DMS 273 treated with DMSO at 0.1 percent for 48 hours (cell line): ENCODE measurements around the gene NUTF2.
"Not testable (repeated sequence)": the region's sequence is repeated elsewhere in the genome, so short reads cannot be mapped to it uniquely, and the experiment has no call there.

Source experiments
- DNase-seq: peaks from one replicate; lab custom pipeline; 2025; lab: John Stamatoyannopoulos, UW

NUTF2 gene

DNA sequence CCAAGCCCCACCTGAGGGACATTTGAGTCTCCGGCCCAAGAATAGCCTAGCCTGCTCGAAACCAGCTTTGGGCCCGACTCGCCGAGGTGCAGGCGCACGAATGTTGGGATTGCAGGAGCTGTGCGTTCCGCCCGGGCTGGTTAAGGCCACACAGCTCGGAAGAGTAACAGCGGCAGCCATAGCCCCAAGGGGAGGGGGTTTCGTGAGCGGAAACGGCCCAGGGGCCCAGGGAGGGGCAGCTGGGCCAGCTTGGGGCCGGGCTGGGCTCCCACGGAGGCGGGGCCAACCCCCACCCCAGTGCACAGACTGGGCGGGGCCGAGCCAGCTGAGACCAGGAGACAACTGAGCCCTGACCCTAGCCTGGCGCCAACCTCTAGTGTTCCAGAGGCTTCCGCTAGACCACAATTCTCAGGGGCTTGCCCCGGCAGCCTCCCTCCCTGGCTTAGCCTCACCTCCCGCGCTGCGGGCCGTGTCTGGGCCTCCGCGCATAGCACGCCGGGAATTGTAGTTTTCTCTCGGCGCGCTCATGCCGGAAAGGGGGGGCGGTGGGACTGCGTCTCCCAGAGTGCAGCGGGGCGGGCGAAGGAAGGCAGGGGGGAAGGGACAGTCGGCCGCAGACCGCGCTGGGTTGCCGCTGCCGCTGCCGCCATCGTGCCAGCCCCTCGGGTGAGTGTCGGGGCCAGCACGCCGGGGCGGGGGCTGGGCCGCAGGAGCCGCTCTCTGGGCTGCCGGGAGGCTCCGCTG, at the start of gene NUTF2:
Gene NUTF2, plus strand, starts transcription at position 614 of the 744 bp plus-strand sequence. CDS start 18,198 bp downstream, outside the sequence.
- DNase-seq = peak; percentile 92

DNA sequence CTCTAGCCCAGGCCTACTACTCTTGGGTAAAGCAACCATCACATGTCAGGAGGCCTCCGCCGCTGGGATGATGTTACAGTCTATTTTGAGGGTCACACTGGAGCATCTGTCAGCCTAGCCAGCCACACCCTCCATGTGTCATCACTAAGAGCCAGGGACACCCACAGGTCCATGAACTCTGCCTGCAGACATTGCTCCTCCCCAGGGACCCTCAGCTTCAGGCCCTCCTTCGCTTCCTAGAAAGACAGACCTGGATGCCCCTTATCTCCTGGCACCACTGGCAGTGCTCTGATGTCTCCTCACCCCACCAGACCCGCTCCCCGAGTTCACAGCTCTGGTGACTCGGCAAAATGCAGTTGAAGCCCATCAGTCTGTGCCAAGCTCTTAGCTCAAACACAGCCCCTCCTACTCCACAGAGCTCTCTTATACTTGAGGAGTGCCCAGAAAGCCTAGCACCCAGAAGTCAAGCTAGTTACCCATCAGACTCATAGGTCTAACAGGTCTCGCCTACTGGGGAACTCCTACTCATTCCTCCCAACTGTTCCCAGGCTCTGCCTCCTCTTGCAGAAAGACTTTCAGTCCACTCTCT, 46.3 kb upstream of the NUTF2 start:
- DNase-seq = no peak

GRCh38 chr16:67801241-67801640, 45.5 kb upstream of the NUTF2 start:
- DNase-seq = no peak

DNA sequence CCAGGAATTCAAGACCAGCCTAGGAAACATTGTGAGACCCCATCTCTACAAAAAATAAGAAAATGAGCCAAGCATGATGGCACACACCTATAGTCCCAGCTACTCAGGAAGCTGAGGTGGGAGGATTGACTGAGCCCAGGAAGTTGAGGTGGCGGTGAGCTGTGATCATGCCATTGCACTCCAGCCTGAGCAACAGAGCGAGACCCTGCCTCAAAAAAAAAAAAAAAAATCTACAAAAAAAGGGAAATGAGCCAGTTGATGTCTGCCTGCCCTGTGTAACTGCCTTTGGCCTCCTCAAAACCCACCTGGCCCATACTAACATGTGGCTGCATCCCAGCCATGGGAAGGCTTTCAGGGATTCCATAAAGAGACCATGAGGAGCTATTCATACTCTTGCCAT, 44.9 kb upstream of the NUTF2 start:
- no peak for DNase-seq

- DNase-seq = no peak
These were observed 42.8 kb upstream of the NUTF2 start for GRCh38 chr16:67803894-67804293.

- no peak for DNase-seq
These were observed 41.7 kb upstream of the NUTF2 start for GRCh38 chr16:67804853-67805542.

- DNase-seq = no peak
These were observed 40.9 kb upstream of the NUTF2 start for GRCh38 chr16:67805718-67806427.

DNA sequence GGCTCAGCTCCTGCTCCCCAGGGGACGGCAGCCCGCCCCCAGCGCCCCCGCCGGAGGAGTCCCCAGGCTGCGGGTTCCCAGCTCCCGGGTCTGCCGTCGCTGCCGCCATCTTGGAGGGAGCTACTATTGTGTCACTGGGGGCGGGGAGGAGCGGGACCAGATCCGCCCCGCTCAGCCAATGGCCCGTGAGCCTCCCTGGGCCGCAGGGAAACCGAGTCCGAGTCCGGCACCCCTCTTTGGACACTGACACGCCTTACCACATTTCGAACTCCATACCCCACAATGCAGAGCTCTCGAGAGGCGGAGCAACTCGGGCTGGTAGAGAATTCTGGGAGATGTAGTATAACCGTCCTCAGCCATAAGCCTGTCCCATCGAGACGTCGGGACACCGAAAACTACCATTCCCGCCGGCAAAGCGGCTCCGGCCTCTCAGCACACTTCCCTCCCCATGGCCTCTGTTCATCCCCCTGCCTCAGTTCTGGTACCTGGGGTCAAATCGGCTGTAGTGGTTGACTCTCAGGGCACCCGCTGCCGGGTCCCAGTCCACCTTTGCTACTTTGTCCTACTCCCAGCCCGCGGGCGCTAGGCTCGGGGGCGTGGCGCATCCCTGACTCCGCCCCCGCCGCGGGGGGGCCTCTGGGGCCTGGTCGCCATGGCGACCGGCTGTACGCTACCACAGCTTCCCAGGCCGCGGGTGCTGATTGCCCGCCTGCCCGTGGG, 40.1 kb upstream of the NUTF2 start, which contains the start of the genes RANBP10 and TSNAXIP1:
Gene RANBP10, minus strand, starts transcription at position 133 of the 720 bp plus-strand sequence. Its CDS starts 24 bp downstream, at position 109.
Gene TSNAXIP1, plus strand, starts transcription at position 462 of the 720 bp plus-strand sequence. CDS start 261 bp downstream, outside the sequence.
- DNase-seq = peak; percentile 99

GRCh38 chr16:67807148-67807682, 39.5 kb upstream of the NUTF2 start:
- no peak for DNase-seq

- DNase-seq = no peak
These were observed 34.8 kb upstream of the NUTF2 start for GRCh38 chr16:67811899-67812298.

GRCh38 chr16:67814567-67814966, 32.2 kb upstream of the NUTF2 start:
- DNase-seq = no peak

DNA sequence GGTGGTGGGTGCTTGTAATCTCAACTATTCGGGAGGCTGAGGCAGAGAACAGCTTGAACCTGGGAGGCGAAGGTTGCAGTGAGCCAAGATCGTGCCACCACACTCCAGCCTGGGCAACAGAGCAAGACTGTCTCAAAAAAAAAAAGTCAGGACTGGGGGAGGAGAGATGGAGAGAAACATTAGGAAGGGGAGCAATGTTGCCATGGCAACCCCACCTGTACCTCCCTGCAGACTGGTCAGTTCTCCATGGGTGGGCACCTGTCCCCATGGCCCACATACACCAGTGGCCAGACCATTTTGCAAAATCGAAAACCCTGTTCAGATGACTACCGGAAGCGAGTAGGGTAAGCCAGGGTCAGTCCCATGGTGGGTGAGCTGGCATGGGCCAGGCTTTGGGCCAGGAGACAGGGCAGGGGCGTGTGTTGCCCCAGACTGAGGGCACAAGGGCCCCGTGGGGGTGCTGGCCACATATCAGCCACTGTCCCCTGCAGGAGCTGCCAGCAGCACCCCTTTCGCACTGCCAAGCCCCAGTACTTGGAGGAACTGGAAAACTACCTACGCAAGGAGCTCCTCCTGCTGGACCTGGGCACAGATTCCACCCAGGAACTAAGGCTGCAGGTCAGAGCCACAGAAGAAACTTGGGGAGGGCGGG, 26.0 kb upstream of the NUTF2 start:
- DNase-seq = no peak

GRCh38 chr16:67822511-67822910, 24.2 kb upstream of the NUTF2 start:
- no peak for DNase-seq

GRCh38 chr16:67825119-67825518, 21.6 kb upstream of the NUTF2 start:
- no peak for DNase-seq

DNA sequence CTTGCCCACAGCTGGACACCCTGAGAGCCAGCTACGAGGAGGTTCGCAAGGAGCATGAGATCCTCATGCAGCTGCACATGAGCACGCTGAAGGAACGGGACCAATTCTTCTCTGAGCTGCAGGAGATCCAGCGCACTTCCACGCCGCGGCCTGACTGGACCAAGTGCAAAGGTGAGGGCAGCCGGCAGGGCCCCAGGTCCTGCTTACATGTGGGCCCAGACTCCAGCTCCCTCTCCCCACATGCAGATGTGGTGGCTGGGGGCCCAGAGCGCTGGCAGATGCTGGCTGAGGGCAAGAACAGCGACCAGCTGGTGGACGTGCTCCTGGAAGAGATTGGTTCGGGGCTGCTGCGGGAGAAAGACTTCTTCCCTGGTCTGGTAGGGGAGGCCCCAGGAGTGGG, 20.8 kb upstream of the NUTF2 start:
- DNase-seq = no peak

DNA sequence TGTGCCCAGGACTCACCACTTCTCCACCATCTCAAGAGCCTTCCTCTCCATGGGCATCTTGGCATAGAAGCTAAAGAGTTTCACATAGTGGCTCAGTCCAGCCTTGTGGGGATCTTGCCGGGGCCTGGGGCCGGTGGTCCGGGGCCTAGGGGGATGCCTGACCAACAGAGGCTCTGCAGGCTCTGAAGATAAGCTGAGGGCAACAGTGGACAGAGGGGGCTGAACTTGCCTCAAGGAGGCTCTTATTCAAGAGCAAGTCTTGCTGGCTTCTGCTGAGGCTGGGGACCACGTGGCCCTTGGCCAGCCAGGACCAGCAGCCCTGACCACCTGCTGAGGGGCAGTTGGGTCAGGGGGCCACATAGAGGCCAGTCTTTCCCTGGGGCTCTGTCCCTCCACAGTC, 18.1 kb upstream of the NUTF2 start:
- DNase-seq = no peak

DNA sequence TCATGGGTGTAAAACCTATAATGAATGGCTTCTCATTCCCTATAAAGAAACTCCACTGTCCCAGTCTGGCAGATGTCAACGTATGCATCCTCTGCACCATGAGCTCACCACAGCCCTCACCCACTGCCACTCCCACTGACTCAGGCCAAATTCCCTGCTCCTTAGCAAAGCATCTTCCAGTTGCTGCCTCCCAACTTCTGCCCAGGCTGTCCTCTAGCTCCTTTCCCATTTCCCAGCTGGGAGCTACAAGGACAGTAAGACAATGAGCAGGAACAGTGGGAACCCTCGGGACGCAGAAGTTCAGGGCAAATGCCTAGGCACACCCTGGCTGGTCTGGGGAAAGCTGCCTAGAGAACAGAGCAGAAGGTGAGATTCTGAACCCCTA, 13.7 kb upstream of the NUTF2 start:
- no peak for DNase-seq

DNA sequence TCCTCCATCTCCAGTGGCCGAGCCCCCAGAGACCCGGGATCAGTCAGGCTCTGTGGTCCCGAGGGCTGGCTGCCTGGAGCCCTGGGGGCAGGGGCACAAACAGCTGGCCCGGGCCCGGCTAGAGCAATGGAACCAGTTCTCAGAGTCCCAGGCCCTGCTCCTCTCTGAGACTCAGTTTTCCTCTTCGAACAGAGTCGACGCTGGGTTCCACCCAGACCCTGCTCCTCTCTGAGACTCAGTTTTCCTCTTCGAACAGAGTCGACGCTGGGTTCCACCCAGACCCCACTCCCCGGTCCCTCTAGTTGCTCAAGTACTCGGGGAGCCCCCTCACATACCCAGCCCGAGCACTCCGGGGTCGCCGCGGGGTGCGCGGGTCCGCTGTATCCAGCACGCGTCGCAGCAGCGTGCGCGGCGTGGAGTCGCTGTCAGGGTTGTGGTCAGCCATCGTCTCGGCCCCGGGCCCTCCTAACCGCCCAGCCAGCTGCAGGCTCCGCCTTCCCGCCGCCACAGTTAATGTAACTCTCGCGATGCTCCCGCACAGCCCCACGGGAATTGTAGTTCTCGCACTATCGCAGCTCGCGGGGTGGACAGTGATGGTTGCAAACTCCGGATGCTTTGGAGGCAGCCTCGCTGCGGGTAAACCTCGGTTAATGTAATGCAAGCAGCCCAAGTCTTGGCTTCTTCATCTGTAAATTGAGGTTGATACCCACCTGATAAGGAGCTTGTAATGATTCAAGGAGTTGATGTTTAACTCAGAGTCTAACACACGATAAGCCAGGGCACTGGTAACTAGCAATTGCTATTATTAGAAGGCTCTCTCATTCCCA, 13.1 kb upstream of the NUTF2 start:
- peak; percentile 82 for DNase-seq

DNA sequence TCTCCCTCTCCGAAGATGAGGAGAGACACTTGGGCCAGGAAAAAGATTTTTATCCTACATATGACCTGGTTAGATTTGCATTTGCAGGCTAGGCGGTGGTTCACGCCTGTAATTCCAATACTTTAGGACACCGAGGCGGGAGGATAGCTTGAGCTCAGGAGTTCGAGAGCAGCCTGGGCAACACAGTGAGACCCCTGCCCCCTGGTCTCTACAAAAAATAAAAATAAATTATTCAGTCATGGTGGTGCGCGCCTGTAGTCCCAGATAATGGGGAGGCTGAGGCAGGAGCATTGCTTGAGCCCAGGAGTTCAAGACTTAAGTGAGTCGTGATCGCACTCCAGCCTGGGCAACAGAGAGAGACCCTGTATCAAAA, 12.5 kb upstream of the NUTF2 start:
- DNase-seq = no peak

DNA sequence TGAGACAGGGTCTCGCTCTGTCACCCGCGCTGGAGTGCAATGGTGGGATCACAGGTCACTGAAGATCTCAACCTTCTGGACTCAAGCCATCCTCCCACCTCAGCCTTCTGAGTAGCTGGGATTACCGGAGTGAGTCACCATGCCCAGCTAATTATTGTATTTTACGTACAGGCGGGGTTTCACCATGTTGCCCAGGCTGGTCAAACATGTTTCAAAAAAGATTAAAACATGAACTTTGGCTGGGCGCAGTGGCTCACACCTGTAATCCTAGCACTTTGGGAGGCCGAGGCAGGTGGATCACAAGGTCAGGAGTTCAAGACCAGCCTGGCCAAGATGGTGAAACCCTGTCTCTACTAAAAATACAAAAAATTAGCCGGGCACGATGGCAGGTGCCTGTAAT, 9.5 kb upstream of the NUTF2 start:
- DNase-seq = not testable (repeated sequence)
